ENCODE data around the gene C1orf116.

- TF ChIP-seq, protein P1, sequence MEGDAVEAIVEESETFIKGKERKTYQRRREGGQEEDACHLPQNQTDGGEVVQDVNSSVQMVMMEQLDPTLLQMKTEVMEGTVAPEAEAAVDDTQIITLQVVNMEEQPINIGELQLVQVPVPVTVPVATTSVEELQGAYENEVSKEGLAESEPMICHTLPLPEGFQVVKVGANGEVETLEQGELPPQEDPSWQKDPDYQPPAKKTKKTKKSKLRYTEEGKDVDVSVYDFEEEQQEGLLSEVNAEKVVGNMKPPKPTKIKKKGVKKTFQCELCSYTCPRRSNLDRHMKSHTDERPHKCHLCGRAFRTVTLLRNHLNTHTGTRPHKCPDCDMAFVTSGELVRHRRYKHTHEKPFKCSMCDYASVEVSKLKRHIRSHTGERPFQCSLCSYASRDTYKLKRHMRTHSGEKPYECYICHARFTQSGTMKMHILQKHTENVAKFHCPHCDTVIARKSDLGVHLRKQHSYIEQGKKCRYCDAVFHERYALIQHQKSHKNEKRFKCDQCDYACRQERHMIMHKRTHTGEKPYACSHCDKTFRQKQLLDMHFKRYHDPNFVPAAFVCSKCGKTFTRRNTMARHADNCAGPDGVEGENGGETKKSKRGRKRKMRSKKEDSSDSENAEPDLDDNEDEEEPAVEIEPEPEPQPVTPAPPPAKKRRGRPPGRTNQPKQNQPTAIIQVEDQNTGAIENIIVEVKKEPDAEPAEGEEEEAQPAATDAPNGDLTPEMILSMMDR (tag by site-specific recombination; IDR thresholded peaks at IDR 0.05) = no peak
- TF ChIP-seq PBX3 (CRISPR knock-in tag; IDR thresholded peaks at IDR 0.05) = no peak
- TF ChIP-seq TCF7L2 (IDR thresholded peaks at IDR 0.05; ENCODE audit: borderline replicate concordance, low read depth, low read length) = no peak
- no peak for TF ChIP-seq ZNF670 (tag by site-specific recombination; IDR thresholded peaks at IDR 0.05; ENCODE audit: low read depth)
- no peak for TF ChIP-seq ATF2 (tag by site-specific recombination; IDR thresholded peaks at IDR 0.05; ENCODE audit: low read depth)
- TF ChIP-seq ZNF571 (tag by site-specific recombination; IDR thresholded peaks at IDR 0.05) = no peak
- no peak for TF ChIP-seq GLI4 (tag by site-specific recombination; IDR thresholded peaks at IDR 0.05)
- no peak for TF ChIP-seq ZNF777 (tag by site-specific recombination; IDR thresholded peaks at IDR 0.05; ENCODE audit: borderline replicate concordance)
- TF ChIP-seq ZBTB7A (tag by site-specific recombination; IDR thresholded peaks at IDR 0.05; ENCODE audit: low read depth) = no peak
- TF ChIP-seq ZNF433 (tag by site-specific recombination; IDR thresholded peaks at IDR 0.05; ENCODE audit: low read depth) = no peak
Observed at GRCh38 chr1:206971029-206971655, 61.4 kb downstream of the C1orf116 start.

Data from HEK293 (cell line).